Astrocyte (in vitro differentiated cells and primary cell): ENCODE data around the gene HESX1.

Experiments
- CTCF ChIP-seq: IDR thresholded peaks from 2 replicates; pipeline ENCODE4 v1.5.1; 2011; ENCODE audit warnings: low read depth, mild to moderate bottlenecking, inconsistent platforms, low read length, moderate library complexity; ENCODE audit not compliant: insufficient read depth
- EZH2 ChIP-seq: IDR thresholded peaks from 2 replicates; pipeline ENCODE4 v1.6.1; 2012; ENCODE audit warnings: mild to moderate bottlenecking, low read length, inconsistent platforms; ENCODE audit not compliant: insufficient read depth

GRCh38 chr3:57168151-57168550 is 31.6 kb downstream of the HESX1 start:
- TF ChIP-seq CTCF (no peak), EZH2 (no peak)
